ENCODE measurements around the gene IFNA5.

GRCh38 chr9:21267485-21268346, 37.4 kb downstream of the IFNA5 start:
- TF ChIP-seq POLR2A (IDR thresholded peaks at IDR 0.05): no peak
- no peak for TF ChIP-seq CTCF (IDR thresholded peaks at IDR 0.05)
- TF ChIP-seq POLR2AphosphoS5 (IDR thresholded peaks at IDR 0.05): no peak

Data from prostate gland (tissue), 2 donors.